ENCODE results near the gene LRTM1.

DNA sequence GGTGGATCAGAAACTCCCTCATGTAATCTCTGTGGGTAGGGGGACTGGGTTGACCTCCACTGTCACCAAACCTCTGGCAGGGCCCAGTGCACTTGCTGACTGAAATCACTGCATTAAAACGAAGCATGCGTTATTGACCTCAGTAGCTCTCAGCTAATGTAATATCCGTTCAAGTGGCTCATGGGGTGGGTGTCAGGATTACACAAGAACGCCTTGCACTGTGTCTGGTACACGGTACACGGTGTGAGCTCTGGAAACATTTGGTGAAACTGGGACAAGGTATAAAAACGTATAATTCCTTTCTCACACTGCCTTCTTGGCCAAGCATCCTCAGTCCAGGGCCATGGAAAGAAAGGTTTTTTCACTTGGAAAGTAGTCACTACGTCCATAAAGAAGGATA, 11.9 kb downstream of the LRTM1 start:
- TF ChIP-seq, protein P1, sequence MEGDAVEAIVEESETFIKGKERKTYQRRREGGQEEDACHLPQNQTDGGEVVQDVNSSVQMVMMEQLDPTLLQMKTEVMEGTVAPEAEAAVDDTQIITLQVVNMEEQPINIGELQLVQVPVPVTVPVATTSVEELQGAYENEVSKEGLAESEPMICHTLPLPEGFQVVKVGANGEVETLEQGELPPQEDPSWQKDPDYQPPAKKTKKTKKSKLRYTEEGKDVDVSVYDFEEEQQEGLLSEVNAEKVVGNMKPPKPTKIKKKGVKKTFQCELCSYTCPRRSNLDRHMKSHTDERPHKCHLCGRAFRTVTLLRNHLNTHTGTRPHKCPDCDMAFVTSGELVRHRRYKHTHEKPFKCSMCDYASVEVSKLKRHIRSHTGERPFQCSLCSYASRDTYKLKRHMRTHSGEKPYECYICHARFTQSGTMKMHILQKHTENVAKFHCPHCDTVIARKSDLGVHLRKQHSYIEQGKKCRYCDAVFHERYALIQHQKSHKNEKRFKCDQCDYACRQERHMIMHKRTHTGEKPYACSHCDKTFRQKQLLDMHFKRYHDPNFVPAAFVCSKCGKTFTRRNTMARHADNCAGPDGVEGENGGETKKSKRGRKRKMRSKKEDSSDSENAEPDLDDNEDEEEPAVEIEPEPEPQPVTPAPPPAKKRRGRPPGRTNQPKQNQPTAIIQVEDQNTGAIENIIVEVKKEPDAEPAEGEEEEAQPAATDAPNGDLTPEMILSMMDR (IDR thresholded peaks at IDR 0.05 in 2 of 3, conservative IDR thresholded peaks at IDR 0.05 in 1 of 3; ENCODE audit: borderline replicate concordance in 1 of 3, insufficient read depth in 1 of 3, low read depth in 2 of 3, low read length in 2 of 3): no peak
- TF ChIP-seq RAD21 (IDR thresholded peaks at IDR 0.05; ENCODE audit: low read depth): no peak

Measured in HCT116 (cell line).